GM19193 (cell line): ENCODE results near the gene ACOXL.

Experiments
- POLR2A ChIP-seq: IDR thresholded peaks from 4 replicates; pipeline ENCODE4 v1.6.1; 2011; ENCODE audit not compliant: insufficient read depth, insufficient read length; ENCODE audit errors: extremely low read depth

The ACOXL gene

GRCh38 chr2:110995911-110996310 lies 263.5 kb downstream of the ACOXL start:
- TF ChIP-seq POLR2A: no peak

GRCh38 chr2:110997331-110998045 lies 265.1 kb downstream of the ACOXL start:
- no peak for TF ChIP-seq POLR2A

- no peak for TF ChIP-seq POLR2A
Observed at GRCh38 chr2:110998311-110998710, 265.9 kb downstream of the ACOXL start.

GRCh38 chr2:110999626-111000025 lies 267.3 kb downstream of the ACOXL start:
- no peak for TF ChIP-seq POLR2A

GRCh38 chr2:111005307-111005706 lies 272.9 kb downstream of the ACOXL start:
- no peak for TF ChIP-seq POLR2A

- TF ChIP-seq POLR2A: no peak
Observed at GRCh38 chr2:111005821-111006220, 273.4 kb downstream of the ACOXL start.

- TF ChIP-seq POLR2A: no peak
Observed at GRCh38 chr2:111007757-111008688, 275.6 kb downstream of the ACOXL start.

GRCh38 chr2:111011218-111011617 lies 278.8 kb downstream of the ACOXL start:
- TF ChIP-seq POLR2A: no peak

- no peak for TF ChIP-seq POLR2A
Observed at GRCh38 chr2:111015283-111015995, 283.1 kb downstream of the ACOXL start.

GRCh38 chr2:111017034-111017622 lies 284.8 kb downstream of the ACOXL start:
- TF ChIP-seq POLR2A: no peak

GRCh38 chr2:111017909-111018308 lies 285.5 kb downstream of the ACOXL start:
- no peak for TF ChIP-seq POLR2A

GRCh38 chr2:111019381-111019780 lies 287.0 kb downstream of the ACOXL start:
- no peak for TF ChIP-seq POLR2A

GRCh38 chr2:111022633-111023032 lies 290.3 kb downstream of the ACOXL start:
- no peak for TF ChIP-seq POLR2A

GRCh38 chr2:111024496-111024895 lies 292.1 kb downstream of the ACOXL start:
- TF ChIP-seq POLR2A: no peak

GRCh38 chr2:111025288-111025687 lies 292.9 kb downstream of the ACOXL start:
- TF ChIP-seq POLR2A: no peak
